Prostate gland (tissue), 2 donors: Measurements from ENCODE around the gene NTRK2. TPM values are rescaled to one million over a fixed set of nuclear protein-coding genes. Genes with fewer than 3 reads are reported as not detected.

Experiments
- DNase-seq: peaks from one replicate; pipeline ENCODE4 v3.0.0-alpha.2; 2019; ENCODE audit warnings: low spot score
- H3K27ac ChIP-seq, 2 donors: fragments of 200-600 bp; sonication (generic); 2 replicates each; pipeline ENCODE4 v1.5.1; 2017 to 2019
- H3K27me3 ChIP-seq: fragments of 200-600 bp; sonication (generic); replicated peaks from 2 replicates; pipeline ENCODE4 v1.5.1; 2019; ENCODE audit not compliant: insufficient read depth
- H3K36me3 ChIP-seq, 2 donors: fragments of 200-600 bp; sonication (generic); 1 replicate in 1 of 2; 2 replicates in 1 of 2; pipeline versions ENCODE4 v1.5.1 to v1.8.1; 2017 to 2019
- H3K4me1 ChIP-seq: fragments of 200-600 bp; sonication (generic); replicated peaks from 2 replicates; pipeline ENCODE4 v1.5.1; 2019
- H3K4me3 ChIP-seq, 2 donors: fragments of 200-600 bp; sonication (generic); 2 replicates each; pipeline ENCODE4 v1.5.1; 2017 to 2019
- H3K9me3 ChIP-seq: fragments of 200-600 bp; sonication (generic); 2 replicates; pipeline ENCODE4 v1.5.1; 2017
- POLR2A ChIP-seq: fragments of 450-650 bp; IDR thresholded peaks from one replicate; pipeline ENCODE4 v1.6.1; 2016; ENCODE audit warnings: antibody characterized with exemption, mild to moderate bottlenecking
- POLR2AphosphoS5 ChIP-seq: sonication (generic); formaldehyde crosslinking; IDR thresholded peaks from one replicate; pipeline ENCODE4 v1.6.1; 2017; ENCODE audit warnings: antibody characterized with exemption
- WGBS: methylation state at CpG from one replicate; pipeline ENCODE4 v1.1.5; 2018; 5-methylcytosine and 5-hydroxymethylcytosine counted together
- intact Hi-C: fragments of 100-400 bp; cut with DNase I; formaldehyde crosslinking; loops from one replicate; pipeline ENCODE4 v1.14.2; 2022
- total RNA-seq, 2 donors: library from RNA; depleted of rRNA; stranded (reverse); fragments of >200 nt; gene quantifications; one replicate each; pipeline ENCODE4 v1.1.0, GENCODE V29; 2016
- TF ChIP-seq, protein P1 (sequence below), 4 experiments: fragments of 200-600 bp in 2 of 4; fragments of 450-650 bp in 2 of 4; sonication (generic) in 2 of 4; IDR thresholded peaks; 1 replicate in 3 of 4; 2 replicates in 1 of 4; pipeline ENCODE4 v1.5.1; 2016 to 2019; ENCODE audit warnings: antibody characterized with exemption in 4 of 4, mild to moderate bottlenecking in 2 of 4, moderate library complexity in 2 of 4

NTRK2 gene
- total RNA-seq, 2 donors from 2014 or later = 2.3 to 11.1 TPM

DNA sequence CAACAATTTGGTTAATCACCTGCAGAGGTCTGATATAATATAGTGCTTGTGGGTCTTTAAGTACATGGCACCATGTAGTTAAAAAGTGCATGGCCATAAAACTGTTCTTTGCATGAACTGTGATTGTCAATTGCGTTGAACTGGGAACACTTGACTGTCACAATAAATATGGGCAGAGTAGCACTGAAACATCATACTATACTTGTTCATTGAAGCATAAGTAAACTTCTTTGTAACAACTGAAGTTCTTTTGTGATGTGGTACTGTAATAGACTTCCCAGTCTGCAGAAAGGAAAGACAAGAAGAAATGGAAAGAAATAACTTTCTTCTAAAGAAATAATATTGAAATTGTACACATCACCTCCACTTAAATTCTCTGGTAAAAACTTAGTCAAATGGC lies 9.8 kb upstream of the NTRK2 start:
- H3K36me3 ChIP-seq = no peaks in the 10 kb centered on the region
- no peaks in the 10 kb centered on the region for H3K27me3 ChIP-seq
- no peak for DNase-seq
- no peak overlapping the region for H3K27ac ChIP-seq
- 31% methylated on average over 1 of the region's 1 CpG for WGBS
- TF ChIP-seq POLR2A (no peak), POLR2AphosphoS5 (no peak)
- TF ChIP-seq, protein P1, sequence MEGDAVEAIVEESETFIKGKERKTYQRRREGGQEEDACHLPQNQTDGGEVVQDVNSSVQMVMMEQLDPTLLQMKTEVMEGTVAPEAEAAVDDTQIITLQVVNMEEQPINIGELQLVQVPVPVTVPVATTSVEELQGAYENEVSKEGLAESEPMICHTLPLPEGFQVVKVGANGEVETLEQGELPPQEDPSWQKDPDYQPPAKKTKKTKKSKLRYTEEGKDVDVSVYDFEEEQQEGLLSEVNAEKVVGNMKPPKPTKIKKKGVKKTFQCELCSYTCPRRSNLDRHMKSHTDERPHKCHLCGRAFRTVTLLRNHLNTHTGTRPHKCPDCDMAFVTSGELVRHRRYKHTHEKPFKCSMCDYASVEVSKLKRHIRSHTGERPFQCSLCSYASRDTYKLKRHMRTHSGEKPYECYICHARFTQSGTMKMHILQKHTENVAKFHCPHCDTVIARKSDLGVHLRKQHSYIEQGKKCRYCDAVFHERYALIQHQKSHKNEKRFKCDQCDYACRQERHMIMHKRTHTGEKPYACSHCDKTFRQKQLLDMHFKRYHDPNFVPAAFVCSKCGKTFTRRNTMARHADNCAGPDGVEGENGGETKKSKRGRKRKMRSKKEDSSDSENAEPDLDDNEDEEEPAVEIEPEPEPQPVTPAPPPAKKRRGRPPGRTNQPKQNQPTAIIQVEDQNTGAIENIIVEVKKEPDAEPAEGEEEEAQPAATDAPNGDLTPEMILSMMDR (IDR thresholded peaks at IDR 0.05) = no peak
- H3K9me3 ChIP-seq = no peaks in the 10 kb centered on the region
- H3K4me1 ChIP-seq = no peaks in the 10 kb centered on the region
- no peak overlapping the region for H3K4me3 ChIP-seq
- intact Hi-C loops = no loop called here

DNA sequence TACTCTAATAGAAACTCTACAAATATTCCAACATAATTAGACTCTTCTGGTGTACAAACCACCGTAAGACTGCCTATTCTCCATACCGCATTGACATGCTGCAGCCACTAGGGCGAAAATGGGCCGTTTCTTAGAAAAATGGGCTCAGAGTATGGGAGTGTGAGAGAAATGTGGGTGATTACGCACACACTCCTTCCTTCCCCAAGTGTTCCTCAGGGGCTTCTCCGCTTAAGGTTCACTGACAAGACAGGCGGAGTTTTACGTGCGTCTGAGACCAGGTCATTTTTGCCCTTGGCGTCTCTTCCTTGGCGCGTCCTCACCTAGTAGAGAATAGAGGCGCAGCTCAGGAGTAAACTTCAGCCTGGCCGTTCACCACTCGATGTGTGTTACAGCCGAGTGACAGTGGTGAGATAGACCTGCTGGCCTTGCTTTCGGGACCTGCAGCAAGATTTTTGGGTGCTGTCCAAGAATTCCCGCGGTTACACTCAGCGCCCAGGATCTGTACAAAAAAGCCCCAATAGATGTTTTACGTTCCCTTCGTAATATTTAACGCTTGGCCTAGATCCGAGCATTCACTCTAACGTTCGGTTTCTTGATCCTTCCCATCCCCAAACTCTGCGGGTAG lies 1.8 kb upstream of the NTRK2 start:
- peaks cover 9% of the 10 kb centered on the region for H3K27me3 ChIP-seq
- DNase-seq = no peak
- 6% methylated on average over 27 of the region's 27 CpGs for WGBS
- TF ChIP-seq POLR2AphosphoS5 = no peak
- TF ChIP-seq, protein P1 (IDR thresholded peaks at IDR 0.05) = peak in 1 of 4 experiments; percentile 5
- intact Hi-C loops = no loop called here
- H3K4me3 ChIP-seq = peak overlapping the region; percentile 18 to 31
- H3K36me3 ChIP-seq = no peaks in the 10 kb centered on the region
- H3K9me3 ChIP-seq = no peaks in the 10 kb centered on the region
- no peak overlapping the region for H3K27ac ChIP-seq
- peaks cover 2% of the 10 kb centered on the region for H3K4me1 ChIP-seq

DNA sequence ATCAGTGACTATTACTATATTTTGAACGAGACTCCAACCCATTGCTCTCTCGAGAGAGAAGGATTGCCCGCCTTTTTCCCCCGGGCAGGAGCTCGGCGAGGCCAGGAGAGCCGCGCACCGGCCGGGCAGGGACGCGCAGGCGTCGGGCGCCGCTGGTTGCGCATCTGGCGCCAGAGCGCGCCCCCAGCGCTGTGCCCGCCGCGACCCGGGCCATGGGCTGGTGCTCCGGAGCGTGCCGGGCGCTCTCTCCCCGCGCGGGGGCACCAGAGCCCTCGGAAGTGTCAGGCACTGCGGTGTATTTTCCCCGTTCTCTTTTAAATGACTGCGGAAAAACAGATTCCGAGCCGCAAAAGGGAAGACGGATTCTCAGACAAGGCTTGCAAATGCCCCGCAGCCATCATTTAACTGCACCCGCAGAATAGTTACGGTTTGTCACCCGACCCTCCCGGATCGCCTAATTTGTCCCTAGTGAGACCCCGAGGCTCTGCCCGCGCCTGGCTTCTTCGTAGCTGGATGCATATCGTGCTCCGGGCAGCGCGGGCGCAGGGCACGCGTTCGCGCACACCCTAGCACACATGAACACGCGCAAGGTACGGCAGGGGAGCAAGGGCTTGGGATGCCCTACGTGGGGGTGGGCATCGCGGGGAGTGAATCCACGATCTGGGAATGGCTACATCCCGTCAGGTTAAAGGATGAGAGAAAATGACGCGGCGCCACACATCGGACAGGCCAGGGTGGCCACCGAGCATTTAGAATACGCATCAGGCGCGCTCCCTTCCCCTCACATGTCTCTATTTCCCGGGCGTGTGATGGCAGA lies 1.1 kb upstream of the NTRK2 start:
- intact Hi-C loops = no loop called here
- TF ChIP-seq POLR2A = no peak
- TF ChIP-seq, protein P1 (IDR thresholded peaks at IDR 0.05) = peak in 3 of 4 experiments; percentile 19 to 48 (median 28)
- TF ChIP-seq POLR2AphosphoS5 = no peak
- H3K36me3 ChIP-seq = no peaks in the 10 kb centered on the region
- H3K4me1 ChIP-seq = peaks cover 2% of the 10 kb centered on the region
- H3K4me3 ChIP-seq = peak overlapping the region; percentile 18 to 31
- H3K27me3 ChIP-seq = peaks cover 9% of the 10 kb centered on the region
- no peak overlapping the region for H3K27ac ChIP-seq
- DNase-seq = no peak
- H3K9me3 ChIP-seq = no peaks in the 10 kb centered on the region
- WGBS = 1% methylated on average over 75 of the region's 76 CpGs

DNA sequence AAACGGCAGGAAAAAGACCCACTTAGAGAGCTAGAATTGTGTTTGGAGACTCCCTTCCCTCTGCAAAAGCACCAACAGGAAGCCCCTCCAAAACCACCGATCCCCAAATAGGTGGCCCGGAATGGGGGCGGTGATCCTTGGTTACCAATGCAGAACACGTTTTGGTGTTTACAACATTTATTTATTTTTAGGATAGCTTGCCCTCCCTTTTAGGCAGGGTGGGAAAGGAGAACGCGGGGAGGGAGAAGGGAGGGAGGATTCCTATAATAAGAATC lies 579 bp upstream of the NTRK2 start:
- peak overlapping the region; percentile 20 to 31 for H3K4me3 ChIP-seq
- no peaks in the 10 kb centered on the region for H3K36me3 ChIP-seq
- no peaks in the 10 kb centered on the region for H3K9me3 ChIP-seq
- DNase-seq = no peak
- no peak for TF ChIP-seq POLR2A
- no peak for TF ChIP-seq POLR2AphosphoS5
- TF ChIP-seq, protein P1 (IDR thresholded peaks at IDR 0.05) = no peak
- H3K27ac ChIP-seq = no peak overlapping the region
- intact Hi-C loops = no loop called here
- peaks cover 2% of the 10 kb centered on the region for H3K4me1 ChIP-seq
- peaks cover 9% of the 10 kb centered on the region for H3K27me3 ChIP-seq
- under 1% methylated on average over 7 of the region's 7 CpGs for WGBS
